Esophagus muscularis mucosa (tissue), 4 donors: ENCODE measurements around the gene SLCO4A1. TPM values are rescaled to one million over a fixed set of nuclear protein-coding genes. Genes with fewer than 3 reads are reported as not detected.
A peak's percentile ranks its signal among the peaks of the same experiment; 100 is the strongest.

Experiments
- DNase-seq: peaks from one replicate; pipeline ENCODE4 v3.0.0-alpha.2; 2017; ENCODE audit errors: extremely low spot score
- H3K27ac ChIP-seq, 4 donors: fragments of 200-600 bp; sonication (generic); replicated peaks in 1 of 4; 1 replicate in 3 of 4; 2 replicates in 1 of 4; pipeline ENCODE4 v1.5.1; 2016 to 2019; ENCODE audit warnings: mild to moderate bottlenecking in 1 of 4
- H3K27me3 ChIP-seq, 4 donors: fragments of 200-600 bp; sonication (generic); one replicate each; pipeline versions ENCODE4 v1.5.1 to v1.6.0; 2016 to 2019
- H3K36me3 ChIP-seq, 4 donors: fragments of 200-600 bp; sonication (generic); one replicate each; pipeline ENCODE4 v1.5.1; 2016 to 2019
- H3K4me1 ChIP-seq, 4 donors: fragments of 200-600 bp; sonication (generic); one replicate each; pipeline ENCODE4 v1.5.1; 2016 to 2019
- H3K4me3 ChIP-seq, 4 donors: fragments of 200-600 bp; sonication (generic); 1 replicate in 2 of 4; 2 replicates in 2 of 4; pipeline ENCODE4 v1.5.1; 2016 to 2019; ENCODE audit warnings: mild to moderate bottlenecking in 4 of 4, moderate library complexity in 1 of 4
- H3K9me3 ChIP-seq, 4 donors: fragments of 200-600 bp; sonication (generic); 1 replicate in 3 of 4; 2 replicates in 1 of 4; pipeline ENCODE4 v1.5.1; 2016 to 2019
- CTCF ChIP-seq, 3 experiments: fragments of 200-600 bp in 2 of 3; fragments of 450-650 bp in 1 of 3; sonication (generic) in 2 of 3; IDR thresholded peaks; one replicate each; pipeline ENCODE4 v1.5.1; 2017 to 2019; ENCODE audit warnings: antibody characterized with exemption in 3 of 3, mild to moderate bottlenecking in 2 of 3, moderate library complexity in 1 of 3
- EP300 ChIP-seq: sonication (generic); formaldehyde crosslinking; IDR thresholded peaks from one replicate; pipeline ENCODE4 v1.6.1; 2017; ENCODE audit warnings: antibody characterized with exemption
- POLR2A ChIP-seq: fragments of 450-650 bp; IDR thresholded peaks from one replicate; pipeline ENCODE4 v1.6.1; 2017; ENCODE audit warnings: antibody characterized with exemption, moderate library complexity, mild to moderate bottlenecking, low read depth
- POLR2AphosphoS5 ChIP-seq, 2 donors: sonication (generic); formaldehyde crosslinking; IDR thresholded peaks; one replicate each; pipeline ENCODE4 v1.6.1; 2017; ENCODE audit warnings: antibody characterized with exemption in 2 of 2
- WGBS: methylation state at CpG from one replicate; pipeline ENCODE4 v1.1.5; 2018; 5-methylcytosine and 5-hydroxymethylcytosine counted together
- intact Hi-C: fragments of 100-400 bp; cut with DNase I; formaldehyde crosslinking; loops from one replicate; pipeline ENCODE4 v1.15.1; 2023
- total RNA-seq, 4 donors: library from RNA; depleted of rRNA; stranded (reverse); fragments of >200 nt; gene quantifications; one replicate each; pipeline versions ENCODE4 v1.1.0 to v1.2.1, GENCODE V29; 2016

Gene SLCO4A1
- total RNA-seq, 4 donors from 2014 or later: 10.0 to 42.4 (median 30.1) TPM

GRCh38 chr20:62653951-62654685, 11.8 kb downstream of the SLCO4A1 start:
- no peak for TF ChIP-seq POLR2A
- no peak for TF ChIP-seq EP300
- no peak for TF ChIP-seq POLR2AphosphoS5 (IDR thresholded peaks at IDR 0.05)
- no peak for TF ChIP-seq CTCF (IDR thresholded peaks at IDR 0.05)
- no peak for DNase-seq
- Histone ChIP-seq H3K9me3 (no peaks in the 10 kb centered on the region), H3K4me3 (no peak overlapping the region), H3K4me1 (peaks cover 35 to 43% (median 40%) of the 10 kb centered on the region in 4 donors), H3K36me3 (peaks cover 0 to 73% (median 14%) of the 10 kb centered on the region in 4 donors), H3K27me3 (no peaks in the 10 kb centered on the region), H3K27ac (peak overlapping the region in 1 of 4 donors; percentile 93)
- intact Hi-C loops: loop anchor here (10.0 kb wide), 1 partner anchor 281 kb away; the partner anchor contains the start of gene GID8
- 95% methylated on average over 13 of the region's 24 CpGs for WGBS

GRCh38 chr20:62655282-62656196, 13.2 kb downstream of the SLCO4A1 start:
- intact Hi-C loops: loop anchor here (10.0 kb wide), 1 partner anchor 279 kb away; the partner anchor contains the start of gene GID8

GRCh38 chr20:62656197-62656918, 14.1 kb downstream of the SLCO4A1 start:
- DNase-seq: no peak
- 92% methylated on average over 23 of the region's 39 CpGs for WGBS
- Histone ChIP-seq H3K27me3 (peaks cover 0 to 9% (median 0%) of the 10 kb centered on the region in 4 donors), H3K27ac (no peak overlapping the region), H3K4me3 (no peak overlapping the region), H3K4me1 (peaks cover 26 to 35% (median 32%) of the 10 kb centered on the region in 4 donors), H3K36me3 (peaks cover 0 to 74% (median 18%) of the 10 kb centered on the region in 4 donors), H3K9me3 (no peaks in the 10 kb centered on the region)
- TF ChIP-seq CTCF (IDR thresholded peaks at IDR 0.05): no peak
- TF ChIP-seq POLR2AphosphoS5 (IDR thresholded peaks at IDR 0.05): no peak
- TF ChIP-seq POLR2A: no peak
- no peak for TF ChIP-seq EP300
- intact Hi-C loops: loop anchor here (10.0 kb wide), 1 partner anchor 278 kb away; the partner anchor contains the start of gene GID8

More at GRCh38 chr20:62655282-62656196, 13.2 kb downstream of the SLCO4A1 start:
- Histone ChIP-seq H3K27me3 (peaks cover 0 to under 1% (median 0%) of the 10 kb centered on the region in 4 donors), H3K9me3 (no peaks in the 10 kb centered on the region), H3K36me3 (peaks cover 0 to 74% (median 16%) of the 10 kb centered on the region in 4 donors), H3K27ac (no peak overlapping the region), H3K4me1 (peaks cover 32 to 41% (median 38%) of the 10 kb centered on the region in 4 donors), H3K4me3 (no peak overlapping the region)
- TF ChIP-seq POLR2A (no peak), EP300 (no peak), POLR2AphosphoS5 (IDR thresholded peaks at IDR 0.05) (no peak), CTCF (IDR thresholded peaks at IDR 0.05) (no peak)
- DNase-seq: no peak
- WGBS: 91% methylated on average over 20 of the region's 38 CpGs

DNA sequence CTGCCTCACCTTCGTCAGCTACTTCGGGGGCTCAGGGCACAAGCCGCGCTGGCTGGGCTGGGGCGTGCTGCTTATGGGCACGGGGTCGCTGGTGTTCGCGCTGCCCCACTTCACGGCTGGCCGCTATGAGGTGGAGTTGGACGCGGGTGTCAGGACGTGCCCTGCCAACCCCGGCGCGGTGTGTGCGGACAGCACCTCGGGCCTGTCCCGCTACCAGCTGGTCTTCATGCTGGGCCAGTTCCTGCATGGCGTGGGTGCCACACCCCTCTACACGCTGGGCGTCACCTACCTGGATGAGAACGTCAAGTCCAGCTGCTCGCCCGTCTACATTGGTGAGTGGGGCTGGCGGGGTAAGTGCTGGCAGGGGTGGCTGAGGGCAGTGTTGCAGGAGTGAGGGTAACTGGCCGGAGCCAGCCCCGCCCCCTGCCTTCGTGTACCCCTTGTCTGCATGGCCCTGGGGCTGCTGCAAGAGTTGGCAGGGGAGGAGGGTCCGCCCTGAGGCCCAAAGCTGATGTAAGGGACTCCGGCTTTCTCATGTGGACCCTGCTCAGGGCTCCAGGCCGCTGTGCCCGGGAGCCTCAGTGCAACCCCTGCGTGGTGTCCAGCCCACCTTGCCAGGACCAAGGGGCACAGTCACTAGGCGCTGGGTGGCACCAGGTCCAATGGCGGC, 14.8 kb downstream of the SLCO4A1 start:
- 96% methylated on average over 15 of the region's 37 CpGs for WGBS
- H3K27me3 ChIP-seq: peaks cover 0 to 10% (median 0%) of the 10 kb centered on the region in 4 donors
- H3K9me3 ChIP-seq: no peaks in the 10 kb centered on the region
- no peak for DNase-seq
- peaks cover 0 to 78% (median 18%) of the 10 kb centered on the region in 4 donors for H3K36me3 ChIP-seq
- H3K27ac ChIP-seq: no peak overlapping the region
- H3K4me1 ChIP-seq: peaks cover 22 to 34% (median 25%) of the 10 kb centered on the region in 4 donors
- intact Hi-C loops: loop anchor here (10.0 kb wide), 1 partner anchor 278 kb away; the partner anchor contains the start of gene GID8
- TF ChIP-seq CTCF (IDR thresholded peaks at IDR 0.05): no peak
- TF ChIP-seq POLR2AphosphoS5 (IDR thresholded peaks at IDR 0.05): no peak
- TF ChIP-seq EP300: no peak
- no peak for TF ChIP-seq POLR2A
- no peak overlapping the region for H3K4me3 ChIP-seq
